Measurements from ENCODE around the gene NUP62.

DNA sequence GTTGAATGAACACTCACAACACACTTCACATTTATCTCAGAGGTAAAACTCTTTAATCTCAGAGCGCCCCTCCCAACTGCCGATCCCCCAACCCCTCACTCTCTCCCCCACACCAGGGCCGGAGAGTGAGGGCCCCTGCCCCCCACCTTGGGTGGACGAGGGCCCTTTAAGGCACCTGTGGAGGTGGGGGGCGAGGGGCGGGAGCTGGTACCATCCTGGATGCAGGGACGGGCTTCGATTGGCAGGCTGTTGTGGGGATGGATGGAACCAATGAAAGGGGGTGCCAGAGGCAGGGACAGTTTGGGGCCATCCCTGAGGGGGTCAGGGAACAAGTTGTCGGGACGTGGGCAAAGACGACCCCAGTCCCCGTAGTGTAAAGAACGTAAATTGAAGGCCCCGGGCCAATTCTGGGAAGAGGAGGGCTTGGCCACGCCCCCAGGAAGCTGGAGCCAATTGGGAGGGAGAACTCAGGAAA lies 60.3 kb downstream of the NUP62 start:
- TF ChIP-seq POLR2A (IDR thresholded peaks at IDR 0.05) (no peak), POLR2AphosphoS5 (IDR thresholded peaks at IDR 0.05) (no peak)
- TF ChIP-seq, protein P1, sequence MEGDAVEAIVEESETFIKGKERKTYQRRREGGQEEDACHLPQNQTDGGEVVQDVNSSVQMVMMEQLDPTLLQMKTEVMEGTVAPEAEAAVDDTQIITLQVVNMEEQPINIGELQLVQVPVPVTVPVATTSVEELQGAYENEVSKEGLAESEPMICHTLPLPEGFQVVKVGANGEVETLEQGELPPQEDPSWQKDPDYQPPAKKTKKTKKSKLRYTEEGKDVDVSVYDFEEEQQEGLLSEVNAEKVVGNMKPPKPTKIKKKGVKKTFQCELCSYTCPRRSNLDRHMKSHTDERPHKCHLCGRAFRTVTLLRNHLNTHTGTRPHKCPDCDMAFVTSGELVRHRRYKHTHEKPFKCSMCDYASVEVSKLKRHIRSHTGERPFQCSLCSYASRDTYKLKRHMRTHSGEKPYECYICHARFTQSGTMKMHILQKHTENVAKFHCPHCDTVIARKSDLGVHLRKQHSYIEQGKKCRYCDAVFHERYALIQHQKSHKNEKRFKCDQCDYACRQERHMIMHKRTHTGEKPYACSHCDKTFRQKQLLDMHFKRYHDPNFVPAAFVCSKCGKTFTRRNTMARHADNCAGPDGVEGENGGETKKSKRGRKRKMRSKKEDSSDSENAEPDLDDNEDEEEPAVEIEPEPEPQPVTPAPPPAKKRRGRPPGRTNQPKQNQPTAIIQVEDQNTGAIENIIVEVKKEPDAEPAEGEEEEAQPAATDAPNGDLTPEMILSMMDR (IDR thresholded peaks at IDR 0.05): no peak

Data from breast epithelium (tissue), 3 donors.